PC-3 (cell line): ENCODE data around the gene MCFD2. TPM values are rescaled to one million over a fixed set of nuclear protein-coding genes. Genes with fewer than 3 reads are reported as not detected.

Source experiments
- ATAC-seq: fragments of 200-7000 bp; cut with Tn5 transposase; 2 replicates; pipeline ENCODE4 v1.9.1; 2020; ENCODE audit warnings: mild to moderate bottlenecking, moderate library complexity
- BruUV-seq: library from RNA; stranded (reverse); fragments of 400-500 nt; replicated peaks from 2 replicates; lab custom pipeline; 2021; lab: Mats Ljungman, UMichigan
- CTCF ChIA-PET: fragments of 300-600 bp; sonication (Branson Sonifier 250); formaldehyde crosslinking; loops from one replicate; lab custom pipeline; 2022; ENCODE audit warnings: antibody characterized with exemption; lab: Charles Lee
- POLR2A ChIA-PET: fragments of 300-600 bp; sonication (Branson Sonifier 250); formaldehyde crosslinking; loops from one replicate; lab custom pipeline; 2022; ENCODE audit warnings: antibody characterized with exemption; ENCODE audit not compliant: unreplicated experiment; lab: Charles Lee
- DNase-seq: peaks from one replicate; pipeline ENCODE4 v3.0.0-alpha.2; 2015
- H2AFZ ChIP-seq: fragments of 300-600 bp; sonication (generic); 2 replicates; pipeline ENCODE4 v1.6.0; 2016; ENCODE audit warnings: antibody characterized with exemption, low read length
- H3F3A ChIP-seq: fragments of 300-600 bp; sonication (generic); one replicate; pipeline ENCODE4 v1.6.0; 2017; ENCODE audit warnings: antibody characterized with exemption, low read length, control low read depth, mild to moderate bottlenecking; ENCODE audit not compliant: unreplicated experiment
- H3K27ac ChIP-seq: fragments of 300-600 bp; sonication (generic); 2 replicates; pipeline ENCODE4 v1.5.1; 2016; ENCODE audit warnings: mild to moderate bottlenecking, low read length
- H3K27me3 ChIP-seq: fragments of 300-600 bp; sonication (generic); 2 replicates; pipeline ENCODE4 v1.6.1; 2016; ENCODE audit warnings: low read length, mixed read lengths
- H3K36me3 ChIP-seq: fragments of 300-600 bp; sonication (generic); 2 replicates; pipeline ENCODE4 v1.6.1; 2016; ENCODE audit warnings: low read depth, mixed run types, low read length, mixed read lengths
- H3K4me1 ChIP-seq: fragments of 300-600 bp; sonication (generic); 2 replicates; pipeline ENCODE4 v1.5.1; 2016; ENCODE audit warnings: low read length; ENCODE audit not compliant: insufficient read depth
- H3K4me2 ChIP-seq: fragments of 300-600 bp; sonication (generic); 2 replicates; pipeline ENCODE4 v1.6.0; 2016; ENCODE audit warnings: low read length
- H3K4me3 ChIP-seq: fragments of 300-600 bp; sonication (generic); 2 replicates; pipeline ENCODE4 v1.5.1; 2016; ENCODE audit warnings: mild to moderate bottlenecking, low read length, mixed read lengths
- H3K79me2 ChIP-seq: fragments of 300-600 bp; sonication (generic); 2 replicates; pipeline ENCODE4 v1.6.1; 2017; ENCODE audit warnings: low read length, mixed read lengths
- H3K9ac ChIP-seq: fragments of 300-600 bp; sonication (generic); 2 replicates; pipeline ENCODE4 v1.6.0; 2016; ENCODE audit warnings: mild to moderate bottlenecking, low read length
- H3K9me2 ChIP-seq: fragments of 300-600 bp; sonication (generic); replicated peaks from 2 replicates; pipeline ENCODE4 v1.6.1; 2016; ENCODE audit warnings: mixed run types, low read length, mixed read lengths
- H3K9me3 ChIP-seq: fragments of 300-600 bp; sonication (generic); 2 replicates; pipeline ENCODE4 v1.6.1; 2016; ENCODE audit warnings: low read length, mixed read lengths
- H4K20me1 ChIP-seq: fragments of 300-600 bp; sonication (generic); 2 replicates; pipeline ENCODE4 v1.6.1; 2016; ENCODE audit warnings: low read length, mixed read lengths
- CTCF ChIP-seq: fragments of 300-600 bp; sonication (generic); conservative IDR thresholded peaks from 2 replicates; pipeline ENCODE4 v1.5.1; 2017; ENCODE audit warnings: antibody characterized with exemption, low read depth, mild to moderate bottlenecking, low read length
- EZH2 ChIP-seq: fragments of 300-600 bp; sonication (generic); IDR thresholded peaks from one replicate; pipeline ENCODE4 v1.6.1; 2017; ENCODE audit warnings: antibody characterized with exemption, mild to moderate bottlenecking, low read length; ENCODE audit not compliant: unreplicated experiment
- EZH2phosphoT487 ChIP-seq: fragments of 300-600 bp; sonication (generic); IDR thresholded peaks from 2 replicates; pipeline ENCODE4 v1.6.1; 2018; ENCODE audit warnings: mild to moderate bottlenecking, antibody characterized with exemption, low read length, borderline replicate concordance
- intact Hi-C: fragments of 100-400 bp; cut with micrococcal nuclease; formaldehyde crosslinking; loops from 2 replicates; pipeline ENCODE4 v1.9.0; 2023
- total RNA-seq: library from RNA; depleted of rRNA; stranded (reverse); fragments of >200 nt; gene quantifications from 2 replicates; pipeline ENCODE4 v1.2.3, GENCODE V29; 2014

Gene MCFD2
- total RNA-seq, 1 experiment from 2014 or later = 112 TPM

- POLR2A ChIA-PET = no interaction called here
- H3K4me3 ChIP-seq = no peak overlapping the region
- H3K79me2 ChIP-seq = no peaks in the 10 kb centered on the region
- ATAC-seq (no peak), DNase-seq (no peak)
- intact Hi-C loops = no loop called here
- TF ChIP-seq EZH2 (no peak), EZH2phosphoT487 (no peak), CTCF (no peak)
- no TSS peak for BruUV-seq
- no peaks in the 10 kb centered on the region for H3K36me3 ChIP-seq
- no peak overlapping the region for H2AFZ ChIP-seq
- no peak overlapping the region for H3K27ac ChIP-seq
- H3K9ac ChIP-seq = no peak overlapping the region
- H3K4me1 ChIP-seq = peaks cover 44% of the 10 kb centered on the region
- no peak overlapping the region for H3K4me2 ChIP-seq
- CTCF ChIA-PET = no interaction called here
- no peaks in the 10 kb centered on the region for H3F3A ChIP-seq
- no peaks in the 10 kb centered on the region for H3K9me3 ChIP-seq
- H3K27me3 ChIP-seq = no peaks in the 10 kb centered on the region
- no peaks in the 10 kb centered on the region for H3K9me2 ChIP-seq
- H4K20me1 ChIP-seq = no peaks in the 10 kb centered on the region
Measured at GRCh38 chr2:46878240-46878877, 37.2 kb downstream of the MCFD2 start.

- H2AFZ ChIP-seq = no peak overlapping the region
- no peaks in the 10 kb centered on the region for H3K9me2 ChIP-seq
- H3K79me2 ChIP-seq = no peaks in the 10 kb centered on the region
- H3F3A ChIP-seq = no peaks in the 10 kb centered on the region
- no peak overlapping the region for H3K4me3 ChIP-seq
- no peak for DNase-seq
- no TSS peak for BruUV-seq
- intact Hi-C loops = loop anchor here (2.0 kb wide), 2 partner anchors 73 to 221 kb away; no protein-coding TSS in a partner anchor
- H3K36me3 ChIP-seq = no peaks in the 10 kb centered on the region
- no peaks in the 10 kb centered on the region for H3K27me3 ChIP-seq
- TF ChIP-seq CTCF (no peak), EZH2 (no peak), EZH2phosphoT487 (no peak)
- H3K4me1 ChIP-seq = peaks cover 46% of the 10 kb centered on the region
- no peaks in the 10 kb centered on the region for H4K20me1 ChIP-seq
- ChIA-PET POLR2A (no interaction called here), CTCF (no interaction called here)
- H3K27ac ChIP-seq = no peak overlapping the region
- no peak for ATAC-seq
- H3K9ac ChIP-seq = no peak overlapping the region
- H3K9me3 ChIP-seq = no peaks in the 10 kb centered on the region
- H3K4me2 ChIP-seq = no peak overlapping the region
Measured at GRCh38 chr2:46877619-46878113, 37.9 kb downstream of the MCFD2 start.
